Hindlimb muscle (tissue), 1 donor: ENCODE measurements around the gene ALX4. TPM values are rescaled to one million over a fixed set of nuclear protein-coding genes. Genes with fewer than 3 reads are reported as not detected.

ENCODE experiments used
- DNase-seq: peaks from one replicate; pipeline ENCODE4 v3.0.0-alpha.2; 2013
- polyA plus RNA-seq: library from polyadenylated mRNA; unstranded; fragments of 120-200 nt; gene quantifications from one replicate; pipeline ENCODE4 v1.2.1, GENCODE V29; 2013; ENCODE audit not compliant: insufficient read length

ALX4 gene
- polyA plus RNA-seq, 1 donor: 1.1 TPM

- peak; percentile 56 for DNase-seq
These were observed 6.2 kb upstream of the ALX4 start for GRCh38 chr11:44315947-44316658.

- no peak for DNase-seq
These were observed 4.8 kb upstream of the ALX4 start for GRCh38 chr11:44314733-44315132.

- no peak for DNase-seq
These were observed 4.0 kb upstream of the ALX4 start for GRCh38 chr11:44313761-44314489.

GRCh38 chr11:44312876-44313275 lies 2.9 kb upstream of the ALX4 start:
- no peak for DNase-seq

GRCh38 chr11:44311339-44312261 lies 1.7 kb upstream of the ALX4 start:
- DNase-seq: no peak

- peak; percentile 49 for DNase-seq
These were observed 729 bp upstream of the ALX4 start for GRCh38 chr11:44310463-44311272.

DNA sequence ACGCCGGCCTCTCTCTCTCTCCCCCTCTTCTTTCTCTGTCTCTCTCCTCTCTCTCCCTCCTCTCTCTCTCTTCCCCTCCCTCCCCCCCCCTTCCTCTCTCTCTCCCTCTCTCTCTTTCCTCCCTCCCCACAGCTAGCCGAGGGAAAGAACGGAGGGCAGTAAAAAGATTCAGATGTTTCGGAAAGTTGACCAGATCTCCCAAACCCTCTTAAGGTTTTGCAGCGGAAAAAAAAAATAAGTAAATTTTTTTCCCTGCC lies 195 bp upstream of the ALX4 start:
- no peak for DNase-seq

DNA sequence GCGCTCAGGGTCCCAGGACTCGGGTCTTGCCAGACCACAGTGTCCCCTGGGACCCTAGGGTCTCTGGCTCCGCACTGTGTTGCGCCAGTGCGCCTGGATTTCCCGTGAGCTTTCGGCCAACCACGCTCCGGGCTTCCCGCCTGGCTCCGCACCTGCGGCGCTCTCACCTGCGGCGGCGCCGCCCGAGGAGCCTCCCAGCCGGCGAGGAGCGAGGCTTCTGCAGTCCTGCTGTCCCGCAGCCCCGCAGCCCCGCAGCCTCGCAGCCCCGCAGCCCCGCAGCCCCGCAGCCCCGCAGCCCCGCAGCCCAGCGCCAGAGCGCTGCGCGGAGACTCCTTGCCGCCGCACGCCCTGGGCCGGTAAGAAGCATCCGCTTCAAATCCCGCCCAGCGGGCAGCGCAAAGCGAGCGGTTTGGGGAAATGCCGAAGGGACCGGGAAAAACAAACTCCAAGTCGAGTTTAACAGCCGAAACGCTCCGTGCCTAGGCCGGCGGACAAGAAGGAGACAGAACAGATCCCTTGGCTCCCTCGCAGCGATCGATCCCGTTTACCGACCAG lies 939 bp downstream of the ALX4 start:
- peak; percentile 46 for DNase-seq

DNA sequence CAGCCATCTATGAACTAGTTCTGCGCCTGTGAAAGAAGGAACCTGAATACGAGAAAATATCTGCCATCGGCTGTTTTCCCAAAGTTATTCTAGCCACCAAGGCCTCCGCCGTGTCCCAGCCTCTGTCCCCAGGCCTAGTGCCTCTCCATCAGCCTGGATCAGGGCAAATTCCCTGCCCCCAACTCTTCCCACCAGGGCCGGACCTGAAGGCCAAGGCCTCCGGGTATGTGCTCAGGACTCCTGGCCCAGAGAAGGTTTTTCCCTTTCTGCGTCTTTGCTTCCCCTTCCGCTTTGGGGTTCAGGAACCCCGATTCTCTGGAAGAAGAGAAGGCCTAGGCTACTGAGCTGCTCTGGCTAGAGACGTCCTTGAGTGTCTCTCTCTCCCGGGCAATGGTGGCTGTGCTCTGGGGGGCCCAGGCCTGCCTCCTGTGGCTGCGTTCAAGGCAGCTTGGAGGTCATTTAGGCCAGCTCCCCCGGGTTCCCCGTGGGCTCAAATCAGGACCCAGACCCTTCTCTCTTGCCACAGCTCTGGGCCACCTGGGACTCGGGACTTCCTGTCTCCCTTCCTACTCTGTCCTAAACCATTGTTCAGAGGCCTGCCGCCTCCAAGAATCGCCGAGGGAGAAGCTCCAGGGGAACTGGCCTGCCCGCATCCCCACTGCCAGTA lies 1.6 kb downstream of the ALX4 start:
- DNase-seq: no peak

- no peak for DNase-seq
These were observed 2.4 kb downstream of the ALX4 start for GRCh38 chr11:44307340-44308099.

DNA sequence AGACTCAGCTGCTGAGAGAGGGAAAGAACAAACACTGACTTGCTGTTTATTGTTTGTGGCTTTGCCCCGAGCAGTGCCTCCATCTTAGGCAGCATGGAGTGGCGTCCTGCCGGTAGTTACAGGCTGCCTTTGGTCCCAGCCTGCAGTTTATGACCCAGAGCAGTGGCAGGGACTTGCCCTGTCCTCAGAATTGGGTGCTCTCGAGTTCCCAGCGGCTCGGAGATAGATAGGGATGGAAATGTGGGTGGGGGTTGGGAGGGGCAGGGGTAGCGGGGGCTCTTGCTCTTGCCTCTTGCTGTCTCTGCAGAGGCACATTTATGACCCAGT lies 3.1 kb downstream of the ALX4 start:
- no peak for DNase-seq

- DNase-seq: no peak
These were observed 3.7 kb downstream of the ALX4 start for GRCh38 chr11:44306052-44306917.

DNA sequence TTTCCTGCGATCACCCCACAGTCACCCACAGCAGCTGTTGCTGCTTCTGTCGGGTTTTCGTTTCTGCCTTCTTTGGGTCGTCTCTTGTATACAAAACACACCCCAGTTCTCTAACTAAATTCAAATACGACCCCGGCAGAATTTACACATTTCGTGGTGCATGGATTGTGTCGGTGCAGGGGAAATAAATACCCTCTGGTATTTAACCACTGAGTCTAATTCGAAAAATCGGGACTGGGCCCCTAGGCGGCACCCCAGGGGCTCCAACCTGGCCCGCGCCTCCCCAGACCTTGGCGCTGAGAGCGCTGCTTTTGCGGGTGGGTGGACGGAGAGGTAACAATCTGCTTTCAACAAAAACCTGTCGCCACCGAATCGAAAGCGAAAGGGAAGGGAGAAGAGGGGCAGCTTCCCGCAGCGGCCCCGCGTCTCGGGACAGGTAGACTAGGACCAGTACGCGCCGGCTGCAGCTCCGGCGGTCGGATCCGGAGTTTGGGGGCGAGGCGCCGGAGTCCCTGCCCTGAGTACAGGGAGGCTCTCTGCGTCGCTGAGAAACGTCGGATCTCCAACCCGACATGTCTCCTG lies 4.4 kb downstream of the ALX4 start:
- no peak for DNase-seq

- DNase-seq: no peak
These were observed 4.9 kb downstream of the ALX4 start for GRCh38 chr11:44305026-44305469.

GRCh38 chr11:44304091-44305025 lies 5.6 kb downstream of the ALX4 start:
- DNase-seq: no peak

- DNase-seq: no peak
These were observed 6.5 kb downstream of the ALX4 start for GRCh38 chr11:44303401-44303938.

GRCh38 chr11:44301564-44302271 lies 8.2 kb downstream of the ALX4 start:
- DNase-seq: no peak
